HG02970 (cell line): Measurements from ENCODE around the gene C22orf23.
"Not testable (repeated sequence)": the region's sequence is repeated elsewhere in the genome, so short reads cannot be mapped to it uniquely, and the experiment has no call there.

Experiments
- ATAC-seq: cut with Tn5 transposase; IDR thresholded peaks from one replicate; pipeline ENCODE4 v1.9.1; 2021; ENCODE audit warnings: mild to moderate bottlenecking, moderate library complexity, moderate number of reproducible peaks; ENCODE audit not compliant: unreplicated experiment, low FRiP score

The C22orf23 gene

DNA sequence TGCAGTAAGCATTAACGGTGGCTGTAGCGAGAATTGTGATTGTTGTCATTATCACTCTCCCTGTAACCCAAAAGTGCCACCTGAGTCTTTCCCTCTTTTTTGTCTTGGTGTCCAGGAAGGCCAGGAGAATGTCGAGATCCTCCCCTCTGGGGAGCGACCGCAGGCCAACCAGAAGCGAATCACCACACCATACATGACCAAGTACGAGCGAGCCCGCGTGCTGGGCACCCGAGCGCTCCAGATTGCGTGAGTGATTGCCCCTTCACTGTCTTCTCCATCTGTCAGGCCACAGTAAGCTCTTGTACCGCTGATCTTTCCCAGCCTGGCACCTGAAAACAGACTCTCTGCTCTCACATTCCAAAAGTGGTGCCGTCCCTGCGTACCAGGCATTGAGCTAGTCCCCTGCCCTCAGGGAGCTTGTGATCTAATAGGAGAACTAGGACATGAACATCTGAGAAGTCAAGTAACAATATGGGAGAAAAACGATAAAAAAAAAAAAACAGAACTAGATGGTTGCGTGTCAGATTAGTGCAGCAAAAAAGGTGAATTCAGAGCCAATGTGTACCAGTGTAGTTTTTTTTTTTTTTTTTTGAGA is 5.9 kb upstream of the C22orf23 start:
- ATAC-seq: no peak

DNA sequence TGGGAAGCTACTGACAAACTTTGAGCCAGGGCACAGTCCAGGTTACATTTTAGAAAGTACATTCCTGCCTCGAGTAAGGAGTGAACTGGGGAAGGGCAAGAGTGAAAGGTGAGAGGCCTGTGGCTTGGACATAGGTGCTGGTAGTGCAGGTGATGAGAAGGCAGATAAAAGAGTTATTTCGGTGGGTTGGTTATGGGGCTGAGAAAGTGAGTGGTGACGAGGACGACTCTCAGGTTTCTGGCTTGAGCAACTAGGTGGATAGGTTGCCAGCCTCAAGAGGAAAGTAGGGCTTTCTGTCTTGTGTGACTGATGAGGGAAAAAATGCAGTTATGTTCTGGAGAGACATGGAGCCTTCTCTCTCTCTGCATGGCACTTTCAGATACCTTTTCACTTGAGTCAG is 3.8 kb upstream of the C22orf23 start:
- ATAC-seq: no peak

DNA sequence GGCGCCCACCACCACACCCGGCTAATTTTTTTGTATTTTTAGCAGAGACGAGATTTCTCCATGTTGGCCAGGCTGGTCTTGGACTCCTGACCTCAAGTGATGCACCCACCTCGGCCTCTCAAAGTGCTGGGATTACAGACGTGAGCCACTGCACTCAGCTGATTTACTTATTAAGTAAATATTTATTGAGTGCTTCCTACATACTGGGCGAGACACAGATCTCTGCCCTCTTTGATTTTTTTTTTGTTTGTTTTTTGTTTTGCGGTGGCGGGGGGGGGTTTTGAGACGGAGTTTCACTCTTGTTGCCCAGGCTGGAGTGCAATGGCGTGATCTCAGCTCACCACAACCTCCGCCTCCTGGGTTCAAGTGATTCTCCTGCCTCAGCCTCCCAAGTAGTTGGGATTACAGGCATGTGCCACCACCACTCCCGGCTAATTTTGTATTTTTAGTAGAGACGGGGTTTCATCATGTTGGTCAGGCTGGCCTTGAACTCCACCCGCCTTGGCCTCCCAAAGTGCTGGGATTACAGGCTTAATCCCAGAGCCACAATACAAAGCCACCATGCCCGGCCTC is 2.5 kb upstream of the C22orf23 start:
- not testable (repeated sequence) for ATAC-seq

DNA sequence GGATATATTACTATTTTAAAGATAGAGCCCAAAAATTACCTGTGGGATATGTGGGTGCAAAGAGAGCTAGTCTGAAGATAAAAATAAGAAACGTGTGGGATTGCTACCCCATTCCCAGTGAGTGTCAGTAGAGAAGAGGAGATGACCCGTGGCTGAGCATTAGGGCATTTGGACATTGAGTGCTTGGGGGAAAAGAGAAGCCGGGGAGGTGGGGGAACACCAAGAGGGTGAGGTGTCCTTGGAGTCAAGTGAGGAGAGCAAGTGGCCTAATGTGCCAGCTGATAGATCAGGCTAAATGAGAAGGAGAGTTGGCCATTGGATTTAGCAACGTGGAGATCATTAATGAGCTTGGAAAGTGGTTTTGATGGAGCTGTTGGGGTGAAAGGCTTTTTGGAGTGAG is 1.3 kb upstream of the C22orf23 start:
- ATAC-seq: no peak

DNA sequence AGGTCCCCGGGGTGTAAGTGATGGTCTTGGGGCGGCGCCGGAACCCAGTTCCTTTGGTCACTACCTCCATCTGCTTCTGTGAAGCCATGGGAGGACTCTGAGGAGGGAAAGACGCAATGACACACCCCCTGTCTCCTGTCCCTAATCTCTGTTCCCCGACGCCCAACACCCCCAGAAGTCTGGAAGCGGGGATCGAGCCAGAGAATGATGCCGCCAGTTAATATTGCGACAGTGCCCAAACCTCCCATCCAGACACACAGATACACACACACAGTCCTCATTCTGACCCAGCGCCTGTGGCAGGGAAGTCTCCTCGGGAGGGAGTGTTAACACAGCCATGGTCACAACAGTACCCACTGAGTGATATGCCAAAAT is 352 bp downstream of the C22orf23 start:
- no peak for ATAC-seq

DNA sequence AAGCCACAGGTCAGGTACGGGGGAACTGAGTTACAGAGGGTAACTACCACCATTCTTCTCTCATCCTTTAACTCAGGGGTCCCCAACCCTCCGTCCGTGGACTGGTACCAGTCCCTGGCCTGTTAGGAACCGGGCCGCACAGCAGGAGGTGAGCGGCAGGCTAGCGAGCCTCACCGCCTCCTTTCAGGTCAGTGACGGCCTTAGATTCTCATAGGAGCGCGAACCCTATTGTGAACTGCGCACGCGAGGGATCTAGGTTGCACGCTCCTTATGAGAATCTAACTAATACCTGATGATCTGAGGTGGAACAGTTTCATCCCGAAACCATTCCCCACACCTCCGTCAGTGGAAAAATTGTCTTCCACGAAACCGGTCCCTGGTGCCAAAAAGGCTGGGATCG is 772 bp downstream of the C22orf23 start:
- not testable (repeated sequence) for ATAC-seq

DNA sequence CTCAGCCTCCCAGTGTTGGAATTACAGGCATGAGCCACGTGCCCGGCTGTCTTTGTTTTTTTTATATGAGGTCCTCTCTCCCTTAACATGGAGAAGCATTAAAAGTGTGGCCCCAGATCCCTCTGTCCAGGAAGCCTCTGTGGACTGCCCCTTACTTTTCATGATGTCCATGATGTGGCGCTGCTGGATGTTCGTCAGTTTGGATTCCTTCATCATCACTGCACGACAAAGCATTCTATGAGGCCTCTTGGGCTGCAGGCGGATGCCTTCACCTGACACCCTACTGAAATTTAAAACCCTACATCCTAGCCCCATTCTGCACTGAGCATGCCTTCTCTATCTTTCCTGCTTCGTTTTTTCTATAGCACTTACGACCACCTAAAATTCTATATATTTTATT is 2.1 kb downstream of the C22orf23 start:
- no peak for ATAC-seq

DNA sequence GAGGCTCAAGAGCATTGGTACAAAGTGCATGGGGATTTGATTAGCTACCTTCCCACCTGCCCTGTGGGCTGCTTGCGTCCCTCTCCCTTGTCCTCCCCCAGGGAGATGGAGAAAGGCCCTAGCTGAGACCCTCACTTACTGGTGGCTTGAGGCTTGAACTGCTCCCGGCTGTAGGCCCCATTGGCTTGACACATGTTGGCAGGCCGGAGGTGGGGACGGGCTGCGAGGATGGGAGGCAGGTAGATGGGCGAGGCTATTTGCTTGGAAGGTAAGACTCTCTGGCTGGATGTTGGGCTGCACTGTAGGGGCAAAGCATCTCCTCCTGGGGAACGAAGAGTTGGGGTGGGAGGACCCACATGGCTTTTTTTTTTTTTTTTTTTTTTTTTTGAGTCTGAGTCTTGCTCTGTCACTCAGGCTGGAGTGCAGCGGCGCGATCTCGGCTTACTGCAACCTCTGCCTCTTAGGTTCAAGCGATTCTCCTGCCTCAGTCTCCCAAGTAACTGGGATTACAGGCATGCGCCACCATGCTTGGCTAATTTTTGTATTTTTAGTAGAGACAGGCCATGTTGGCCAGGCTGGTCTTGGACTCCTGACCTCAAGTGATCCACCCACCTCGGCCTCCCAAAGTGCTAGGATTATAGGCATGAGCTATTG is 6.1 kb downstream of the C22orf23 start:
- ATAC-seq: not testable (repeated sequence)

DNA sequence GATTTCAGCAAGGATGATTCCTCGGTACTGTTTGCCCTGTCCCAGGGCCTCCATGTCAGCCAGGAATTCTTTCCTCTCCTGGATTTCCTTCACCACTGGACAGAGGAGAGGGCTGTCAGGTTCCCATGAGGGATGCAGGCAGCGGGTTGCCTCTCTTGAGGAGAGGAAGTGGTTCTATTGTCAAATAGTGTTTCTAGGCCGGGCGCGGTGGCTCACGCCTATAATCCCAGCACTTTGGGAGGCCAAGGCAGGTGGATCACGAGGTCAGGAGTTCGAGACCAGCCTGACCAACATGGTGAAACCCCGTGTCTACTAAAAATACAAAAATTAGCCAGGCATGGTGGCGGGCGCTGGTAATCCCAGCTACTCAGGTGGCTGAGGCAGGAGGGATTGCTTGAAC is 9.0 kb downstream of the C22orf23 start:
- not testable (repeated sequence) for ATAC-seq

DNA sequence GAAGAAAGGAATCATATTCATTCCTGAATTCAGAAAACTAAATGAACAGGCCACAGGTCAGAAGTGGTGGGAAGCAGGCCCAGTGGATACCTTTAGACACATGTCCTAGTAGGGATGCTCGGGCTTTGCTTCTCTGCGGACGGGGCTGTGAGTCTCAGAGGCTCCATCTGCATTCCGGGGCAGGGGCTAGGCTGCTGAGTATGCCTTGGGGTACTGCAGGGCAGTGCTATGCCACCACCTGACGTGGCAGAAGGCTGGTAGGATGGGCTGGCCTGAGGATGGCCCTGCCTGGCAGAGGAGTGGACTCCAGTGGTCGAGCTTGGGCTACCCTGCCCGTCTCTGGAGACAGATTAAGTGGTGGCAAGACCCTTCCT is 9.6 kb downstream of the C22orf23 start:
- ATAC-seq: no peak

DNA sequence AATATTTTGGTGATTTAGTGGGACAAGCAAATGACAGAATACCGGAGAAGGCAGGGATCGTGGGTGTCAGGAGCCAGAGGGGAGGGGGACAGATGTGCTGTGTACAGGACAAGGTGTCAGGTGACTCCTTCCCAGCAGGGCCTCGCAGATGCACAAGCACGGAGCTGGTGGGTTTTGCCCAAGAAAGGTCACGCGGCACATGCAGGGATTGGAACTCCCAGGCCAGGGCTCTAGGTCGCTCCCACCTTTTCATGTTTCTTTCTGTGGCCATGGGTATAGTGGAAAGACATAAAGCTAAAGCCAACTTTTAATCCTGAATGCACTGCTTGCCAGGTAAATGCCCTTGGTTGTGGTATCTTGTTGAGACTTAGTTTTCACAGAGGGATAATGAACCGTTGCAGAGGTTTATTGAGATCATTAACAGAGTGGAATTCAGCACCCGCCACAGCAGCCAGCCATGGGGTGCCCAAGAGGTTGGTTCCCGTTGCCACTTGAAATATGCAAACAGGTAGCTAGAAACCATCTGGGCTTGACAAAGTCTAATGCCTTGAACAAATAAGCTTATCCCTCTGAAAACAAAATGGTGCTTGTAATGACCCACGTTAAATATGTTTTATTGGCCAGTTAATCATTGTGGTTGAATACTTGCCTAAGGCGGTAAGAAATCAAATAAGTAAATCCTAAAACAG is 10.1 kb downstream of the C22orf23 start:
- ATAC-seq: no peak

DNA sequence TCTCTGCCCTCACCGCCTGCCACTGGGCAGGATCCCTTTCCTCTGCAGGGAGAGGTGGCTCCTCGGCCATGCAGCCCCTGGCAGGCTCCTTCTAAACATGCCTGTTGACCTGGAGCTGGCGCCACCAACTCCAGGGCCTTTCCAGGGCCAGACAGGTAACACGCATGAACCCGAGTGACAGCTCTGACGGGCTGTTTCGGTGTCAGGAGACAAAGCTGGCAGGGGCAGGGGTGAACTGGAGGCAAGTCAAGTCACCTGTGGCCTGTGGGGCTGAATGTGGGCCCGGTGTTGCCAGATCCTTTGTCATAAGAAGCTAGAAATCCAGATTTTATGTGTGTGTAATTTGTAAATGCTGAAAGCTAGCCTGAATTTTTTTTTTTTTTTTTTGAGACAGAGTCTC is 11.3 kb downstream of the C22orf23 start:
- ATAC-seq: no peak

DNA sequence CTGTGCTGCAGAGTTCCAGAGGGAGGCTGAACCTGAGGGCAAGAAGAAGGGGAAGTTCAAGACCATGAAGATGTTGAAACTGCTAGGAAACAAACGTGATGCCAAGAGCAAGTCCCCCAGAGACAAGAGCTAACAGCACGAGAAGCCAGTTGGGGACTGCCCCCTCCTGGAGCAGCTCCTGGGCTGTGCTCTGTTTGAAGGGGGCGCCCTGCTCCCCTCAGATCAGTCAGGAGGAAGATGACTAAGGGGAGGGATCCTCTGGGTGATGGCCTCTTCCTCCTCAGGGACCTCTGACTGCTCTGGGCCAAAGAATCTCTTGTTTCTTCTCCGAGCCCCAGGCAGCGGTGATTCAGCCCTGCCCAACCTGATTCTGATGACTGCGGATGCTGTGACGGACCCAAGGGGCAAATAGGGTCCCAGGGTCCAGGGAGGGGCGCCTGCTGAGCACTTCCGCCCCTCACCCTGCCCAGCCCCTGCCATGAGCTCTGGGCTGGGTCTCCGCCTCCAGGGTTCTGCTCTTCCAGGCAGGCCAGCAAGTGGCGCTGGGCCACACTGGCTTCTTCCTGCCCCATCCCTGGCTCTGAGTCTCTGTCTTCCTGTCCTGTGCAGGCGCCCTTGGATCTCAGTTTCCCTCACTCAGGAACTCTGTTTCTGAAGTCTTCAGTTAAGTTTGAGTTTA is 12.6 kb downstream of the C22orf23 start:
- ATAC-seq: no peak

DNA sequence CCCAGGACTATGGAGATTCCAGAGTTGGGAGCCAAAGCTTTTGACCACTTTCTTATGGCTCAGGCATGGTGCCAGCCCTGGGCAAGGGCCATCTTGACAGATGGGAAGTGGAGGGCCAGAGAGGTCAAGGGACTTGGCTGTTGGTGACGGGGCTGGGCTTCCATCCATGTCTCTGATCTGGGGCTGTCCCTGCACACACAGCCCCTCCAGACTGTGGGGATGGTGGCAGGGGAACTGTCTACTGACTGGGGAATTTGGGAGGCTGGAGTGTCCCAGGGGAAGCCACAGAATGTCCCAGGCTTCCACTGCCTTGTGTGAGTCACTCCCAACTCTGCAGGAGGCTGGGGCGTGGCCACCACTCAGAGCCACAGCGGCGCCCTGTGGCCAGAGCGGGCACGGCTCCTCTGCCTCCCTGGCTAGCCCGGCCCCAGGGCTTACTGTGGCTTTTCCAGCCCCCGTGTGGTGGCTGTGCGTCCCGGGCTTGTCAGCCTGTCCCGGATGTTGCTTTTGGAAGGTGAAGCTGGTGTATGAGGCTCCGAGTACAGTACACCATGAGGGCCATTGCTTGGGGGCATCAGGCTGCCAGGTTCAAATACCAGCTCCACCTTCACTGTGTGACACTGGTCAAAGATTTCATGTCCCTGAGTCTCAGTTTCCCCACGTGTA is 19.6 kb downstream of the C22orf23 start:
- no peak for ATAC-seq

DNA sequence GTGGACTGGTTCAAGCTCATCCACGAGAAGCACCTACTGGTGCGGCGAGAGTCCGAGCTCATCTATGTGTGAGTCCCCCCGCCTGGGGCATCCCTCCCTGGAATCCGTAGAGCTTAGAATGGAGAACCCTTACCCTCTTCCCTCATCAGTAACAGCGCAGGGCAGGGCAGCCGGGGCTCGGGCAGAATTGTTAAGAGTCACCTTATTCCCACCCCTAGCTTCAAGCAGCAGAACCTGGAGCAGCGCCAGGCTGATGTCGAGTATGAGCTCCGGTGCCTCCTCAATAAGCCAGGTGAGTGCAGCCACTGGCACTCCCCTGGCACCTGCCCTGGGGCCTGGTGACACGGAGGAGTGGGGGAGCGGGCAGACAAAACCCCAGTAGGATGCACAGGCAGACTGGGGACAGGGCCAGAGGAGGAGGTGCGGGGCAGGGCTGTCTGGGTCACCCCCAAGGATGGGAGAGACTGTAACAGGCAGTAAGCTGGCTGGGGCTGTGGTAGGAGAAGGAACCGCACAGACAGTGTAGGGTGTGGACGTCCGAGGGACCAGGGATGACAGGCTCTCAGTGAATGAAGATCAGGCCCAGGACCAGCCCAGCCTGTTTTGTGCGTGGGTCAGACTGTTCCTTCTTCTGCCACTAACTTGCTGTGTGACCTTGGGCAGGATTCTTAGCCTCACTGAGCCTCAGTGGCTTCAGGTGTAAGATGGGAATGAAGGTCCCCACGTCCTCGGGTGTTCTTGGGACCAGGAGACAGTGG is 20.4 kb downstream of the C22orf23 start:
- no peak for ATAC-seq

DNA sequence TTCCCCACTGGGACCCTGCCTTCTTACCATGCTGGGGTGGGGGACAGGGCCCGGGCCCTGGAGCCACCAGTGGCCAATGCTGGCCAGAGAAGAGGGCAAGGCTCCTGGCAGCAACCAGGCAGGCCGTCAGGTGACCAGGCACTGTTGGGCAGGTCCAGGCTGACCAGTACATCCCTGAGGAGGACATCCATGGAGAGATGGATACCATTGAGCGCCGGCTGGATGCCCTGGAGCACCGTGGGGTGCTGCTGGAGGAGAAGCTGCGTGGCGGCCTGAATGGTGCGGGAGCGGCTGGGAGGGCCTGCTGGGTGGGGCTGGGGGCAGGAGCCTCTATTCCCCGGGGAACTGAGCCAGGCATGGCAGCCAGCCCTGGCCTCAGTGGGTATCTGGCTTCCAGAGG is 21.0 kb downstream of the C22orf23 start:
- ATAC-seq: no peak

DNA sequence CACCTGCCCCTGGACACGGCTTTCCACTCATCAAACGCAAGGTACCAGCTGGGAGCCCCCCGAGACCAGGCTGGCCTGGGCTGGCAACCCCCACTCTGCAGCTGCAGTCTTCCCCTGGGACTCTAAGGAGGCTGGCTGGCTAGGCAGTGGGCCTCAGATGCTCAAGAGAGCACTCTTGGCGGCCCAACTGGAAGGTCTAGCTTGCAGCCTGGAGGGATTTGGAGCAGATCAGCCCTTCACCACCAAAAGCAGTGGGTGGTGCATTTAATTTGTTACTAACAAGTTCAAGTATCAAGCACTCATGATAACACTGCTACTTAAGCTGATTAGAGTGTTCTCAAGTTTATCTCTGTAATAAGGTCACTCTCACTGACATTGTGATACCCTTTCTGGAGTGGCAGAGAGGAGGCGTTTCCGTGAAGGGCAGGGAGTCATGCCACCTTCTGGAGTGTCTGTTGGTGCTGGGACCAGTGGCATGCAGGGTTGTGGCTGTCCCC is 21.5 kb downstream of the C22orf23 start:
- ATAC-seq: no peak

DNA sequence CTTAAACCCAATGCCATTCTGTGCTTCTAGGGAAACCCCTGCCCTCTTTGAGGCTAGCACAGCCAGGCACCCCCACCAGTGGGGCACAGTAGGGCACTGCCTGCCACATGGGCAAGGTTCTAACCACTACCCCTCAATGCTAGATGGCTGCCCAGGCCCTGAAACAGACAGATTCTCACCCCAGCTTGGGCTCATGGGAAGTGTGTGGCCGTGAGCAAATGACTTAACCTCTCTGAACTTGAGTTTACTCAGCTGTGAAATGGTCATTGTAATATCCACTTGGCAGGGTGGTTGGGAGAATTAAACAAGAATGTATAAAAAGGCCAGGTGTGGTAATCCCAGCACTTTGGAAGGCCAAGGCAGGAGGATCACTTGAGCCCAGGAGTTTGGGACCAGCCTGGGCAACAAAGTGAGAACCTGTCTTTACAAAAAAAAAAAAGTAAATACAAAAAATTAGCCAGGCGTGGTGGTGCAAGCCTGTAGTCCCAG is 22.4 kb downstream of the C22orf23 start:
- ATAC-seq: no peak

DNA sequence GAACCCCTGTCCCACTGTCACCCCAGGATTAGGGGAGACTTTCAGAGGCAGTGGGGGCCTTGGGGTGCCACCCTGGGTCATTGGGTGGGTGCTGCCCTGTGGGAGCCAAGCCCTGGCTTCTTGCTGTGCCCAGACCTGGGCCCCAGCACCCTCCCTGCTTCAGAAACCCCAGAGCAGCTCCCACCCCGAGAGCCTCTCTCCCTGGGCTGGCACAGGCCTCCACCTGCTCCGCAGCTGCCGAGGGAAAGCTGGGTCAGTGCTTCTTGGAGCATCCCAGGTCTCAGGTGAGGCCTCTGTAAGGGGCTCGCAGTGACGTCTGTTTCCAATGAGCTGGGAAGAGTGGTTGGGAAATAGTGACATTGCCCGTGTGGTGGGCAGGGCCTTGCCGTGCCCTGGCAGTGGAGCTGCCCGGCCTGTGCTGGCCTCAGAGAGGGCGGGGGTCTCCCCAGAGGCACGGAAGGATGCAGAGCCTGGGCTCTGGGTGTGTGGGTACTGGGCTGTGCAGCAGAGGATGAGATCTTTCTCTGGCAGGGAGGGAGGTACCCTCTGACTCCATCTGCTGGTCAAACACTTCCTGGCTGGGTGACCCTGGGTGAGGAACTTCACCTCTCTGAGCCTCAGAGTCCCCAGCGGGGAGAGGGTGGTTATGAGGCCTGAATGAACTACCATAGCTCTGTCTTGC is 23.0 kb downstream of the C22orf23 start:
- ATAC-seq: no peak
